Lower leg skin (tissue), 3 donors: ENCODE results near the gene HSPA1A.
A peak's percentile ranks its signal among the peaks of the same experiment; 100 is the strongest.

Source experiments
- CTCF ChIP-seq, 3 donors: fragments of 450-650 bp; IDR thresholded peaks; one replicate each; pipeline ENCODE4 v1.5.1; 2016; ENCODE audit warnings: antibody characterized with exemption in 3 of 3, mild to moderate bottlenecking in 3 of 3, moderate library complexity in 2 of 3
- POLR2A ChIP-seq, 2 donors: fragments of 450-650 bp; IDR thresholded peaks; one replicate each; pipeline ENCODE4 v1.6.1; 2016 to 2017; ENCODE audit warnings: antibody characterized with exemption in 2 of 2, mild to moderate bottlenecking in 1 of 2, moderate library complexity in 1 of 2

DNA sequence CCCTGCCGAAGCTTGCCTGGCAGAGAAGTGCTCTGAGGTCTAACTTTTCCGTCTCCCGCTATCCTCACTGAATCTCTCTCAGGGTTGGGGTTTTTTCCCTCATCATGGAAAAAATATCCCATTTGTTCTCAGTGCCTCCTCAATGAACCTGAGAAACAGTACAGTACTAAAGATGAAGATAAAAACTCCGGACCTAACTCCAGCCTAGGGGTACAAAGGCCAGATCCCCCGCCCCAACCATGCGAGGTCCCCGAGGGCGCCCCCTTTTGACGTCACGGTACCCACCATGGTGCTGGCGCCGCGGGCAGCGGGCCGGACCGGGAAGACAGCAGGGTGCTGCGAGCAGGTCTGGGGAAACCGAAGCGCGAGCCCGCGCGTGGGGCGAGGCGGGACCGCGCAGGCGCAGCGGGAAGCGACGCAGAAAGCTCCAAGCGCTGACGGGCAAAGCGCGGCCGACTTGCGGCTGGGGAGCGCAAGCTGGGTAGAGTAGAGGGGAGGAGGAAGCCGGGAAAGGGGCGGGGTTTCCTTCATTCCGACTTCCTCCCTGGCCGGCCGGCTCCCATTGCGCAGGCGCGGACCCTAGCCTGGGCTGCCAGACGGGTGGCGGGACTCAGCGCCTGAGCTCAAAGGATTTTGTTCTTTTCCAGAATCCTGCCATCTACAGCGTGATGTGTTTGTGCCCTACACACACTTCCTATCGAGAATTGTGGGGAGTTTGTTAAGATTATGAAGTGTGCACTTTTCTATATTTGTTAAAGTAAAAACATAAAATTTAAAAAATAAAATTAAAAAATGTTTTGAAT is 8.7 kb upstream of the HSPA1A start, which contains the start of gene LSM2:
- peak in 1 of 2 donors; percentile 30 for TF ChIP-seq POLR2A (IDR thresholded peaks at IDR 0.05)
- TF ChIP-seq CTCF (IDR thresholded peaks at IDR 0.05) = peak in 1 of 3 donors; percentile 39
